GM12892 (cell line): ENCODE data around the gene GALNT10.

Experiments used
- POLR2AphosphoS5 ChIP-seq: IDR thresholded peaks from 2 replicates; pipeline ENCODE4 v1.6.1; 2011; ENCODE audit warnings: low read depth, low read length, control low read depth
- TAF1 ChIP-seq: IDR thresholded peaks from 2 replicates; pipeline ENCODE4 v1.6.1; 2011; ENCODE audit warnings: low read depth, mild to moderate bottlenecking, control low read depth, low read length, borderline replicate concordance

GRCh38 chr5:154223320-154223719, 32.8 kb downstream of the GALNT10 start:
- no peak for TF ChIP-seq TAF1
- TF ChIP-seq POLR2AphosphoS5 = no peak
